HepG2 (cell line): ENCODE measurements around the gene ABCA3. TPM values are rescaled to one million over a fixed set of nuclear protein-coding genes. Genes with fewer than 3 reads are reported as not detected.

Experiments
- ATRX ChIP-seq: sonication (generic); formaldehyde crosslinking; IDR thresholded peaks from 2 replicates; pipeline ENCODE4 v1.4.0; 2020; ENCODE audit warnings: missing genetic modification reagents, borderline replicate concordance
- CC2D1A ChIP-seq: sonication (generic); formaldehyde crosslinking; IDR thresholded peaks from 2 replicates; pipeline ENCODE4 v1.8.1; 2023; ENCODE audit warnings: mild to moderate bottlenecking, missing genetic modification reagents
- DMAP1 ChIP-seq: IDR thresholded peaks from 2 replicates; pipeline ENCODE4 v1.6.1; 2016
- ISX ChIP-seq: sonication (generic); formaldehyde crosslinking; conservative IDR thresholded peaks from 2 replicates; pipeline ENCODE4 v1.5.0; 2020; ENCODE audit warnings: missing genetic modification reagents
- KDM6A ChIP-seq: IDR thresholded peaks from 2 replicates; pipeline ENCODE4 v1.6.1; 2016; ENCODE audit warnings: low read depth
- MYNN ChIP-seq: sonication (generic); formaldehyde crosslinking; IDR thresholded peaks from 2 replicates; pipeline ENCODE4 v1.4.0; 2020; ENCODE audit warnings: mild to moderate bottlenecking, low read depth, missing genetic modification reagents
- NRL ChIP-seq: sonication (generic); formaldehyde crosslinking; IDR thresholded peaks from 2 replicates; pipeline ENCODE4 v1.5.0; 2020; ENCODE audit warnings: missing genetic modification reagents, mild to moderate bottlenecking, moderate library complexity, borderline replicate concordance
- RAD21 ChIP-seq: fragments of 450-650 bp; formaldehyde crosslinking; IDR thresholded peaks from 2 replicates; pipeline ENCODE4 v1.5.0; 2020; ENCODE audit warnings: mild to moderate bottlenecking
- SALL1 ChIP-seq: sonication (generic); formaldehyde crosslinking; IDR thresholded peaks from 2 replicates; pipeline ENCODE4 v1.8.0; 2022; ENCODE audit warnings: mild to moderate bottlenecking, missing genetic modification reagents
- ZFP36L2 ChIP-seq: sonication (generic); formaldehyde crosslinking; IDR thresholded peaks from 2 replicates; pipeline ENCODE4 v1.4.0; 2020; ENCODE audit warnings: missing genetic modification reagents
- ZNF501 ChIP-seq: sonication (generic); formaldehyde crosslinking; IDR thresholded peaks from 2 replicates; pipeline ENCODE4 v1.5.1; 2020; ENCODE audit warnings: mild to moderate bottlenecking, moderate library complexity, missing genetic modification reagents
- polyA plus RNA-seq, 8 experiments: library from polyadenylated mRNA; depleted of rRNA in 3 of 8; stranded (reverse) in 7 of 8; unstranded in 1 of 8; fragments of >200 nt; fragmentation: Illumina TruSeq in 4 of 8; extraction: Trizol in 4 of 8; gene quantifications; 2 replicates each; pipeline versions ENCODE4 v1.2.1 to v1.2.3, GENCODE V29; 2011 to 2016; ENCODE audit warnings: low read depth in 4 of 8, missing spikeins in 1 of 8, mixed read lengths in 1 of 8; ENCODE audit not compliant: insufficient read depth in 1 of 8
- total RNA-seq, 5 experiments: library from RNA; depleted of rRNA; stranded (reverse); fragments of >200 nt; fragmentation: Illumina TruSeq; extraction: Trizol; gene quantifications; 2 replicates each; pipeline ENCODE4 v1.2.3, GENCODE V29; 2016; ENCODE audit warnings: low read depth in 1 of 5
- TF ChIP-seq, protein P1 (sequence below): sonication (generic); formaldehyde crosslinking; IDR thresholded peaks from 2 replicates; pipeline ENCODE4 v1.4.0; 2020; ENCODE audit warnings: missing genetic modification reagents
- TF ChIP-seq, protein P2 (sequence below): sonication (generic); formaldehyde crosslinking; IDR thresholded peaks from 2 replicates; pipeline ENCODE4 v1.4.0; 2020; ENCODE audit warnings: missing genetic modification reagents, borderline replicate concordance
- TF ChIP-seq, protein P3 (sequence below): sonication (generic); formaldehyde crosslinking; IDR thresholded peaks from 2 replicates; pipeline ENCODE4 v1.8.1; 2023; ENCODE audit warnings: mild to moderate bottlenecking, missing genetic modification reagents
- TF ChIP-seq, protein P4 (sequence below): IDR thresholded peaks from 2 replicates; pipeline ENCODE4 v1.6.1; 2016; ENCODE audit warnings: missing biosample characterization, missing genetic modification reagents, low read depth
- TF ChIP-seq, protein P5 (sequence below): sonication (generic); formaldehyde crosslinking; IDR thresholded peaks from 2 replicates; pipeline ENCODE4 v1.5.0; 2020; ENCODE audit warnings: mild to moderate bottlenecking, missing genetic modification reagents

The ABCA3 gene
- total and polyA plus RNA-seq, 2 of the 13 experiments (the other 11 are each of a cell fraction or from before 2014, with no cell fraction given): 0.60 to 1.5 TPM

DNA sequence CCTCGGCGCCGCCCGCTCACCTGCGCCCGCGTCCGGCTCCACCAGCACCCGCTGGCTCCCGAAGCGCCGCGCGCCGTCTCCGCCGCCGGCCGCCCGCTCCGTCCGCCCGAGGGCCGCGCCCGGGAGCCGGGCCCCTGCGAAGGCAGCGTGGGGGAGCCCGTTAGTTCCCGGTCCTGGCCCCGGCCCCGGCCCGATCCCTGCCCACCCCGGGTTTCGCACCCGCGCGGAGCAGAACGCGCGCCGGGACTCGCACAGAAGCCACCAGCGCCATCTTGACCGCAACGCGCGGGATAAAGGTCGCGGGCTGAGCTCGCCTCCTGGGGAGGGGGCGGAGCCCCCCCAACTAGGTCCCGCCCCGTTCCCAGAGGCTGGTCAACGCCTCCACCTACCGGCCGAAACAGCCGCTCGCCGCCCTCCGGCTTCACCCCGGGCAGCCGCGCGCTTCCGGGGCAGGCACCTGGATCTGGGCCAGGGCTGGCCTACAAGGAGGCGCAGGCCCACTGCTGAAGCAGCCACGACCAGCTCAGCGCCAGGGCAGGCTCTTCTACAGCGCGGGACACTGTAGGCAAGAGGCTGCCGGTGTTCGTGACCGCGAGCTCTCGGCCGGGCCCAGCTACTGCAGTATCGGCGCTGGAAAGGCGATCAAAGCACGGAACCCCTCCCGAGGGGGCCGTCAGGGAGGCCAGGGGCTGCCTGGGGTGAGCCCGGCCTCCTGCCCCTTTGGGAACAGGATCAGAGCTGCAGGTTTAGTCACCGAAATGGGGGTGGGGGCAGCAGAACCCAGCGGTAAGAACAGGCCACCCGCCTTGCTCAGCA lies 89.0 kb downstream of the ABCA3 start, which contains the start of gene ECI1 (continued):
- TF ChIP-seq, protein P1, sequence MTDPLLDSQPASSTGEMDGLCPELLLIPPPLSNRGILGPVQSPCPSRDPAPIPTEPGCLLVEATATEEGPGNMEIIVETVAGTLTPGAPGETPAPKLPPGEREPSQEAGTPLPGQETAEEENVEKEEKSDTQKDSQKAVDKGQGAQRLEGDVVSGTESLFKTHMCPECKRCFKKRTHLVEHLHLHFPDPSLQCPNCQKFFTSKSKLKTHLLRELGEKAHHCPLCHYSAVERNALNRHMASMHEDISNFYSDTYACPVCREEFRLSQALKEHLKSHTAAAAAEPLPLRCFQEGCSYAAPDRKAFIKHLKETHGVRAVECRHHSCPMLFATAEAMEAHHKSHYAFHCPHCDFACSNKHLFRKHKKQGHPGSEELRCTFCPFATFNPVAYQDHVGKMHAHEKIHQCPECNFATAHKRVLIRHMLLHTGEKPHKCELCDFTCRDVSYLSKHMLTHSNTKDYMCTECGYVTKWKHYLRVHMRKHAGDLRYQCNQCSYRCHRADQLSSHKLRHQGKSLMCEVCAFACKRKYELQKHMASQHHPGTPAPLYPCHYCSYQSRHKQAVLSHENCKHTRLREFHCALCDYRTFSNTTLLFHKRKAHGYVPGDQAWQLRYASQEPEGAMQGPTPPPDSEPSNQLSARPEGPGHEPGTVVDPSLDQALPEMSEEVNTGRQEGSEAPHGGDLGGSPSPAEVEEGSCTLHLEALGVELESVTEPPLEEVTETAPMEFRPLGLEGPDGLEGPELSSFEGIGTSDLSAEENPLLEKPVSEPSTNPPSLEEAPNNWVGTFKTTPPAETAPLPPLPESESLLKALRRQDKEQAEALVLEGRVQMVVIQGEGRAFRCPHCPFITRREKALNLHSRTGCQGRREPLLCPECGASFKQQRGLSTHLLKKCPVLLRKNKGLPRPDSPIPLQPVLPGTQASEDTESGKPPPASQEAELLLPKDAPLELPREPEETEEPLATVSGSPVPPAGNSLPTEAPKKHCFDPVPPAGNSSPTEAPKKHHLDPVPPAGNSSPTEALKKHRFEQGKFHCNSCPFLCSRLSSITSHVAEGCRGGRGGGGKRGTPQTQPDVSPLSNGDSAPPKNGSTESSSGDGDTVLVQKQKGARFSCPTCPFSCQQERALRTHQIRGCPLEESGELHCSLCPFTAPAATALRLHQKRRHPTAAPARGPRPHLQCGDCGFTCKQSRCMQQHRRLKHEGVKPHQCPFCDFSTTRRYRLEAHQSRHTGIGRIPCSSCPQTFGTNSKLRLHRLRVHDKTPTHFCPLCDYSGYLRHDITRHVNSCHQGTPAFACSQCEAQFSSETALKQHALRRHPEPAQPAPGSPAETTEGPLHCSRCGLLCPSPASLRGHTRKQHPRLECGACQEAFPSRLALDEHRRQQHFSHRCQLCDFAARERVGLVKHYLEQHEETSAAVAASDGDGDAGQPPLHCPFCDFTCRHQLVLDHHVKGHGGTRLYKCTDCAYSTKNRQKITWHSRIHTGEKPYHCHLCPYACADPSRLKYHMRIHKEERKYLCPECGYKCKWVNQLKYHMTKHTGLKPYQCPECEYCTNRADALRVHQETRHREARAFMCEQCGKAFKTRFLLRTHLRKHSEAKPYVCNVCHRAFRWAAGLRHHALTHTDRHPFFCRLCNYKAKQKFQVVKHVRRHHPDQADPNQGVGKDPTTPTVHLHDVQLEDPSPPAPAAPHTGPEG (CRISPR knock-in tag): no peak
- TF ChIP-seq RAD21 (CRISPR knock-in tag): peak; percentile 94
- TF ChIP-seq NRL (CRISPR knock-in tag): peak; percentile 89
- no peak for TF ChIP-seq MYNN
- peak; percentile 89 for TF ChIP-seq ZNF501
- TF ChIP-seq, protein P2, sequence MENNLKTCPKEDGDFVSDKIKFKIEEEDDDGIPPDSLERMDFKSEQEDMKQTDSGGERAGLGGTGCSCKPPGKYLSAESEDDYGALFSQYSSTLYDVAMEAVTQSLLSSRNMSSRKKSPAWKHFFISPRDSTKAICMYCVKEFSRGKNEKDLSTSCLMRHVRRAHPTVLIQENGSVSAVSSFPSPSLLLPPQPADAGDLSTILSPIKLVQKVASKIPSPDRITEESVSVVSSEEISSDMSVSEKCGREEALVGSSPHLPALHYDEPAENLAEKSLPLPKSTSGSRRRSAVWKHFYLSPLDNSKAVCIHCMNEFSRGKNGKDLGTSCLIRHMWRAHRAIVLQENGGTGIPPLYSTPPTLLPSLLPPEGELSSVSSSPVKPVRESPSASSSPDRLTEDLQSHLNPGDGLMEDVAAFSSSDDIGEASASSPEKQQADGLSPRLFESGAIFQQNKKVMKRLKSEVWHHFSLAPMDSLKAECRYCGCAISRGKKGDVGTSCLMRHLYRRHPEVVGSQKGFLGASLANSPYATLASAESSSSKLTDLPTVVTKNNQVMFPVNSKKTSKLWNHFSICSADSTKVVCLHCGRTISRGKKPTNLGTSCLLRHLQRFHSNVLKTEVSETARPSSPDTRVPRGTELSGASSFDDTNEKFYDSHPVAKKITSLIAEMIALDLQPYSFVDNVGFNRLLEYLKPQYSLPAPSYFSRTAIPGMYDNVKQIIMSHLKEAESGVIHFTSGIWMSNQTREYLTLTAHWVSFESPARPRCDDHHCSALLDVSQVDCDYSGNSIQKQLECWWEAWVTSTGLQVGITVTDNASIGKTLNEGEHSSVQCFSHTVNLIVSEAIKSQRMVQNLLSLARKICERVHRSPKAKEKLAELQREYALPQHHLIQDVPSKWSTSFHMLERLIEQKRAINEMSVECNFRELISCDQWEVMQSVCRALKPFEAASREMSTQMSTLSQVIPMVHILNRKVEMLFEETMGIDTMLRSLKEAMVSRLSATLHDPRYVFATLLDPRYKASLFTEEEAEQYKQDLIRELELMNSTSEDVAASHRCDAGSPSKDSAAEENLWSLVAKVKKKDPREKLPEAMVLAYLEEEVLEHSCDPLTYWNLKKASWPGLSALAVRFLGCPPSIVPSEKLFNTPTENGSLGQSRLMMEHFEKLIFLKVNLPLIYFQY (CRISPR knock-in tag): peak; percentile 78; the same call in 1 of the 2 replicates
- no peak for TF ChIP-seq ATRX (CRISPR knock-in tag)
- TF ChIP-seq SALL1 (CRISPR knock-in tag): peak; percentile 71
- no peak for TF ChIP-seq ISX
- TF ChIP-seq, protein P3, sequence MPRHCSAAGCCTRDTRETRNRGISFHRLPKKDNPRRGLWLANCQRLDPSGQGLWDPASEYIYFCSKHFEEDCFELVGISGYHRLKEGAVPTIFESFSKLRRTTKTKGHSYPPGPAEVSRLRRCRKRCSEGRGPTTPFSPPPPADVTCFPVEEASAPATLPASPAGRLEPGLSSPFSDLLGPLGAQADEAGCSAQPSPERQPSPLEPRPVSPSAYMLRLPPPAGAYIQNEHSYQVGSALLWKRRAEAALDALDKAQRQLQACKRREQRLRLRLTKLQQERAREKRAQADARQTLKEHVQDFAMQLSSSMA: peak; percentile 74; the same call in 1 of the 2 replicates
- no peak for TF ChIP-seq CC2D1A (CRISPR knock-in tag)
- TF ChIP-seq KDM6A (CRISPR knock-in tag): no peak
- TF ChIP-seq, protein P4, sequence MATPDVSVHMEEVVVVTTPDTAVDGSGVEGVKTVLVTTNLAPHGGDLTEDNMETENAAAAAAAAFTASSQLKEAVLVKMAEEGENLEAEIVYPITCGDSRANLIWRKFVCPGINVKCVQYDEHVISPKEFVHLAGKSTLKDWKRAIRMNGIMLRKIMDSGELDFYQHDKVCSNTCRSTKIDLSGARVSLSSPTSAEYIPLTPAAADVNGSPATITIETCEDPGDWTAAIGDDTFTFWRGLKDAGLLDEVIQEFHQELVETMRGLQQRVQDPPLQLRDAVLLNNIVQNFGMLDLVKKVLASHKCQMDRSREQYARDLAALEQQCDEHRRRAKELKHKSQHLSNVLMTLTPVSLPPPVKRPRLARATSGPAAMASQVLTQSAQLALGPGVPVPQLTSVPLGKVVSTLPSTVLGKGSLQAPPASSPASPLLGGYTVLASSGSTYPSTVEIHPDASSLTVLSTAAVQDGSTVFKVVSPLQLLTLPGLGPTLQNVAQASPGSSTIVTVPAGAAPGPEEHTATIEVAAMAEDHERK (CRISPR knock-in tag): no peak
- no peak for TF ChIP-seq ZFP36L2 (CRISPR knock-in tag)
- TF ChIP-seq DMAP1 (CRISPR knock-in tag): peak; percentile 73; the same call in 1 of the 2 replicates
- TF ChIP-seq, protein P5, sequence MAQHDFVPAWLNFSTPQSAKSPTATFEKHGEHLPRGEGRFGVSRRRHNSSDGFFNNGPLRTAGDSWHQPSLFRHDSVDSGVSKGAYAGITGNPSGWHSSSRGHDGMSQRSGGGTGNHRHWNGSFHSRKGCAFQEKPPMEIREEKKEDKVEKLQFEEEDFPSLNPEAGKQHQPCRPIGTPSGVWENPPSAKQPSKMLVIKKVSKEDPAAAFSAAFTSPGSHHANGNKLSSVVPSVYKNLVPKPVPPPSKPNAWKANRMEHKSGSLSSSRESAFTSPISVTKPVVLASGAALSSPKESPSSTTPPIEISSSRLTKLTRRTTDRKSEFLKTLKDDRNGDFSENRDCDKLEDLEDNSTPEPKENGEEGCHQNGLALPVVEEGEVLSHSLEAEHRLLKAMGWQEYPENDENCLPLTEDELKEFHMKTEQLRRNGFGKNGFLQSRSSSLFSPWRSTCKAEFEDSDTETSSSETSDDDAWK (CRISPR knock-in tag): no peak
